Measurements from ENCODE around the gene UCHL3. TPM values are rescaled to one million over a fixed set of nuclear protein-coding genes. Genes with fewer than 3 reads are reported as not detected.

Gene UCHL3
- polyA plus RNA-seq, 2 of the 4 experiments (the other 2 are of a cell fraction), result 46.6 to 60.7 TPM

DNA sequence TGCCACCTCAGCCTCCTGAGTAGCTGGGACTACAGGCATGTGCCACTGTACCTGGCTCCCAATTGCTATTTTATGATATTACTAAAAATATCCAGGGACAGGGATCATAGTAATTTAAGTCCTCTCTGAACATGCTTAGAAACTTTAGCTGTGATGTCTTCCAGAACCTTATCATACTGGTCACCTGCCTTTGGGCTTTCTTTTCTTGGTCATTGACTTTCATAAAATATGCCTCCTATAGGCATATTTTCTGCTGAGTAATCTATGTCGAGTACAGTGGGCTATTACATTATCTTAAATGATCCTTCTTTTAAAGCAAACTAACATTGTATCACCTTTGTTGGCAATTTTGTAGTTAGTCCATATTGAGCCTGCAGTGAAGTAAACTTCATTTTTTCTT lies 6.2 kb downstream of the UCHL3 start (continued):
- TF ChIP-seq, protein P1, sequence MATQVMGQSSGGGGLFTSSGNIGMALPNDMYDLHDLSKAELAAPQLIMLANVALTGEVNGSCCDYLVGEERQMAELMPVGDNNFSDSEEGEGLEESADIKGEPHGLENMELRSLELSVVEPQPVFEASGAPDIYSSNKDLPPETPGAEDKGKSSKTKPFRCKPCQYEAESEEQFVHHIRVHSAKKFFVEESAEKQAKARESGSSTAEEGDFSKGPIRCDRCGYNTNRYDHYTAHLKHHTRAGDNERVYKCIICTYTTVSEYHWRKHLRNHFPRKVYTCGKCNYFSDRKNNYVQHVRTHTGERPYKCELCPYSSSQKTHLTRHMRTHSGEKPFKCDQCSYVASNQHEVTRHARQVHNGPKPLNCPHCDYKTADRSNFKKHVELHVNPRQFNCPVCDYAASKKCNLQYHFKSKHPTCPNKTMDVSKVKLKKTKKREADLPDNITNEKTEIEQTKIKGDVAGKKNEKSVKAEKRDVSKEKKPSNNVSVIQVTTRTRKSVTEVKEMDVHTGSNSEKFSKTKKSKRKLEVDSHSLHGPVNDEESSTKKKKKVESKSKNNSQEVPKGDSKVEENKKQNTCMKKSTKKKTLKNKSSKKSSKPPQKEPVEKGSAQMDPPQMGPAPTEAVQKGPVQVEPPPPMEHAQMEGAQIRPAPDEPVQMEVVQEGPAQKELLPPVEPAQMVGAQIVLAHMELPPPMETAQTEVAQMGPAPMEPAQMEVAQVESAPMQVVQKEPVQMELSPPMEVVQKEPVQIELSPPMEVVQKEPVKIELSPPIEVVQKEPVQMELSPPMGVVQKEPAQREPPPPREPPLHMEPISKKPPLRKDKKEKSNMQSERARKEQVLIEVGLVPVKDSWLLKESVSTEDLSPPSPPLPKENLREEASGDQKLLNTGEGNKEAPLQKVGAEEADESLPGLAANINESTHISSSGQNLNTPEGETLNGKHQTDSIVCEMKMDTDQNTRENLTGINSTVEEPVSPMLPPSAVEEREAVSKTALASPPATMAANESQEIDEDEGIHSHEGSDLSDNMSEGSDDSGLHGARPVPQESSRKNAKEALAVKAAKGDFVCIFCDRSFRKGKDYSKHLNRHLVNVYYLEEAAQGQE (IDR thresholded peaks at IDR 0.05), result no peak
- TF ChIP-seq CHD4 (IDR thresholded peaks at IDR 0.05; ENCODE audit: borderline replicate concordance) (no peak), SMC3 (IDR thresholded peaks at IDR 0.05) (no peak)

DNA sequence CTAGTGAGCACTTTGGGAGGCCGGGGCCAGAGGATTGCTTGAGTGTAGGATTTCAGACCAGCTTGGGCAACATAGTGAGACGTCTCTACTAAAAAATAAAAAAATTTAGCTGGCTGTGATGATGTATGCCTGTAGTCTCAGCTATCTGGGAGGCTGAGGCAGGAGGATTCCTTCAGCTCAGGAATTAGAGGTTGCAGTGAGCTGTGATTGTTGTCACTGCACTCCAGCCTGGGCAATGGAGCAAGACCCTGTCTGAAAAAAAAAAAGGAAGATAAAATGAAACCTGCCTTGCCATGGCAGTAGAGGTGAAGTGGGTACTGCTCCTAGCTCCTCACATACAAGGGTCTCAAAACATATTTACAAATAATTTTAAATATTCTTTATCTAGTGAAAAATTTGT lies 7.4 kb downstream of the UCHL3 start:
- FAIRE-seq, result no peak
- ChIA-PET POLR2A (no interaction called here), CTCF (no interaction called here)
- H3K9me3 ChIP-seq, result no peaks in the 10 kb centered on the region
- no peak for TF ChIP-seq NFE2L2 (conservative IDR thresholded peaks at IDR 0.05; ENCODE audit: low read length)
- no peak for TF ChIP-seq ESRRA (IDR thresholded peaks at IDR 0.05; ENCODE audit: borderline replicate concordance, low read length)
- TF ChIP-seq HOXA7 (CRISPR knock-in tag; IDR thresholded peaks at IDR 0.05), result no peak
- TF ChIP-seq, protein P2, sequence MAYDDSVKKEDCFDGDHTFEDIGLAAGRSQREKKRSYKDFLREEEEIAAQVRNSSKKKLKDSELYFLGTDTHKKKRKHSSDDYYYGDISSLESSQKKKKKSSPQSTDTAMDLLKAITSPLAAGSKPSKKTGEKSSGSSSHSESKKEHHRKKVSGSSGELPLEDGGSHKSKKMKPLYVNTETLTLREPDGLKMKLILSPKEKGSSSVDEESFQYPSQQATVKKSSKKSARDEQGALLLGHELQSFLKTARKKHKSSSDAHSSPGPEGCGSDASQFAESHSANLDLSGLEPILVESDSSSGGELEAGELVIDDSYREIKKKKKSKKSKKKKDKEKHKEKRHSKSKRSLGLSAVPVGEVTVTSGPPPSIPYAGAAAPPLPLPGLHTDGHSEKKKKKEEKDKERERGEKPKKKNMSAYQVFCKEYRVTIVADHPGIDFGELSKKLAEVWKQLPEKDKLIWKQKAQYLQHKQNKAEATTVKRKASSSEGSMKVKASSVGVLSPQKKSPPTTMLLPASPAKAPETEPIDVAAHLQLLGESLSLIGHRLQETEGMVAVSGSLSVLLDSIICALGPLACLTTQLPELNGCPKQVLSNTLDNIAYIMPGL (CRISPR knock-in tag; IDR thresholded peaks at IDR 0.05; ENCODE audit: borderline replicate concordance), result no peak
- TF ChIP-seq SREBF2 (IDR thresholded peaks at IDR 0.05), result no peak
- TF ChIP-seq RNF2 (IDR thresholded peaks at IDR 0.05; ENCODE audit: borderline replicate concordance, low read depth), result no peak
- TF ChIP-seq GATA3 (IDR thresholded peaks at IDR 0.05; ENCODE audit: borderline replicate concordance), result no peak
- TF ChIP-seq, protein P3, sequence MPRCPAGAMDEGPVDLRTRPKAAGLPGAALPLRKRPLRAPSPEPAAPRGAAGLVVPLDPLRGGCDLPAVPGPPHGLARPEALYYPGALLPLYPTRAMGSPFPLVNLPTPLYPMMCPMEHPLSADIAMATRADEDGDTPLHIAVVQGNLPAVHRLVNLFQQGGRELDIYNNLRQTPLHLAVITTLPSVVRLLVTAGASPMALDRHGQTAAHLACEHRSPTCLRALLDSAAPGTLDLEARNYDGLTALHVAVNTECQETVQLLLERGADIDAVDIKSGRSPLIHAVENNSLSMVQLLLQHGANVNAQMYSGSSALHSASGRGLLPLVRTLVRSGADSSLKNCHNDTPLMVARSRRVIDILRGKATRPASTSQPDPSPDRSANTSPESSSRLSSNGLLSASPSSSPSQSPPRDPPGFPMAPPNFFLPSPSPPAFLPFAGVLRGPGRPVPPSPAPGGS (IDR thresholded peaks at IDR 0.05), result no peak
- TF ChIP-seq, protein P4, sequence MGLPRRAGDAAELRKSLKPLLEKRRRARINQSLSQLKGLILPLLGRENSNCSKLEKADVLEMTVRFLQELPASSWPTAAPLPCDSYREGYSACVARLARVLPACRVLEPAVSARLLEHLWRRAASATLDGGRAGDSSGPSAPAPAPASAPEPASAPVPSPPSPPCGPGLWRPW (IDR thresholded peaks at IDR 0.05), result no peak
- no peak for TF ChIP-seq EHF (CRISPR knock-in tag; IDR thresholded peaks at IDR 0.05)
- no peak for TF ChIP-seq MAZ (IDR thresholded peaks at IDR 0.05; ENCODE audit: borderline replicate concordance, low read depth, low read length)
- no peak for TF ChIP-seq RARB (CRISPR knock-in tag; IDR thresholded peaks at IDR 0.05)
- no peak for TF ChIP-seq NR3C1 (IDR thresholded peaks at IDR 0.05)
- no peak for TF ChIP-seq PHF8 (IDR thresholded peaks at IDR 0.05; ENCODE audit: borderline replicate concordance, low read depth)
- TF ChIP-seq, protein P1 (IDR thresholded peaks at IDR 0.05), result no peak
- TF ChIP-seq HOXB5 (CRISPR knock-in tag; IDR thresholded peaks at IDR 0.05), result no peak
- no peak for DNase-seq (ENCODE audit: low read depth in 1 of 2, low spot score in 1 of 2)
- H3K27ac ChIP-seq, result no peak overlapping the region
- peaks cover 9% of the 10 kb centered on the region; the same call in 2 of the 3 replicates for H3K4me1 ChIP-seq
- WGBS (ENCODE audit: missing lambda C conversion rate), result 88% methylated on average over 2 of the region's 2 CpGs
- no peak overlapping the region for H3K4me3 ChIP-seq
- H3K4me2 ChIP-seq, result no peak overlapping the region
- no peak for ATAC-seq

All from A549 (cell line).